Esophagus squamous epithelium (tissue), 4 donors: Measurements from ENCODE around the gene PIGBOS1.

ENCODE experiments used
- POLR2A ChIP-seq, 4 donors: fragments of 450-650 bp; IDR thresholded peaks; one replicate each; pipeline ENCODE4 v1.6.1; 2017; ENCODE audit warnings: antibody characterized with exemption in 4 of 4, mild to moderate bottlenecking in 4 of 4, moderate library complexity in 3 of 4
- TF ChIP-seq, protein P1 (sequence below), 6 experiments: fragments of 450-650 bp in 4 of 6; fragments of 200-600 bp in 2 of 6; sonication (generic) in 2 of 6; IDR thresholded peaks; one replicate each; pipeline ENCODE4 v1.5.1; 2016 to 2019; ENCODE audit warnings: antibody characterized with exemption in 6 of 6, mild to moderate bottlenecking in 4 of 6, moderate library complexity in 4 of 6

- TF ChIP-seq, protein P1, sequence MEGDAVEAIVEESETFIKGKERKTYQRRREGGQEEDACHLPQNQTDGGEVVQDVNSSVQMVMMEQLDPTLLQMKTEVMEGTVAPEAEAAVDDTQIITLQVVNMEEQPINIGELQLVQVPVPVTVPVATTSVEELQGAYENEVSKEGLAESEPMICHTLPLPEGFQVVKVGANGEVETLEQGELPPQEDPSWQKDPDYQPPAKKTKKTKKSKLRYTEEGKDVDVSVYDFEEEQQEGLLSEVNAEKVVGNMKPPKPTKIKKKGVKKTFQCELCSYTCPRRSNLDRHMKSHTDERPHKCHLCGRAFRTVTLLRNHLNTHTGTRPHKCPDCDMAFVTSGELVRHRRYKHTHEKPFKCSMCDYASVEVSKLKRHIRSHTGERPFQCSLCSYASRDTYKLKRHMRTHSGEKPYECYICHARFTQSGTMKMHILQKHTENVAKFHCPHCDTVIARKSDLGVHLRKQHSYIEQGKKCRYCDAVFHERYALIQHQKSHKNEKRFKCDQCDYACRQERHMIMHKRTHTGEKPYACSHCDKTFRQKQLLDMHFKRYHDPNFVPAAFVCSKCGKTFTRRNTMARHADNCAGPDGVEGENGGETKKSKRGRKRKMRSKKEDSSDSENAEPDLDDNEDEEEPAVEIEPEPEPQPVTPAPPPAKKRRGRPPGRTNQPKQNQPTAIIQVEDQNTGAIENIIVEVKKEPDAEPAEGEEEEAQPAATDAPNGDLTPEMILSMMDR (IDR thresholded peaks at IDR 0.05), result no peak
- TF ChIP-seq POLR2A (IDR thresholded peaks at IDR 0.05), result no peak
Measured at GRCh38 chr15:55343168-55343567, 24.2 kb upstream of the PIGBOS1 start.
